K562 (cell line): ENCODE measurements around the gene PGBD1. TPM values are rescaled to one million over a fixed set of nuclear protein-coding genes. Genes with fewer than 3 reads are reported as not detected.

Source experiments
- ARHGAP35 ChIP-seq: fragments of 450-650 bp; IDR thresholded peaks from 2 replicates; pipeline ENCODE4 v1.6.1; 2018; ENCODE audit not compliant: partially characterized antibody
- BRCA1 ChIP-seq, 2 experiments: fragments of 450-650 bp in 1 of 2; sonication (generic) in 1 of 2; formaldehyde crosslinking in 1 of 2; IDR thresholded peaks; 2 replicates each; pipeline versions ENCODE4 v1.5.0 to v1.6.1; 2017 to 2020; ENCODE audit warnings: mild to moderate bottlenecking in 1 of 2, missing genetic modification reagents in 1 of 2
- CCAR2 ChIP-seq: fragments of 200-400 bp; formaldehyde crosslinking; IDR thresholded peaks from 2 replicates; pipeline ENCODE4 v1.6.1; 2017; ENCODE audit warnings: mild to moderate bottlenecking, low read depth, low read length
- E2F3 ChIP-seq: fragments of 250-450 bp; sonication (Bioruptor Pico); IDR thresholded peaks from 2 replicates; pipeline ENCODE4 v1.4.0; 2020; ENCODE audit warnings: mild to moderate bottlenecking
- FOXJ2 ChIP-seq: fragments of 200-800 bp; sonication (Bioruptor generic); IDR thresholded peaks from 2 replicates; pipeline ENCODE4 v1.6.1; 2016; ENCODE audit warnings: missing genetic modification characterization, missing compliant biosample characterization
- HLTF ChIP-seq: fragments of 450-650 bp; IDR thresholded peaks from 2 replicates; pipeline ENCODE4 v1.6.1; 2016
- HMGN3 ChIP-seq: IDR thresholded peaks from 2 replicates; pipeline ENCODE4 v1.6.1; 2011; ENCODE audit warnings: borderline replicate concordance, low read depth, mild to moderate bottlenecking, mixed read lengths, low read length; ENCODE audit not compliant: insufficient read length; ENCODE audit errors: extremely low read depth
- HSF4 ChIP-seq: fragments of 250-450 bp; sonication (Bioruptor Pico); IDR thresholded peaks from 2 replicates; pipeline ENCODE4 v2.1.2; 2022; ENCODE audit warnings: mild to moderate bottlenecking, moderate library complexity, borderline replicate concordance
- L3MBTL2 ChIP-seq: fragments of 450-650 bp; IDR thresholded peaks from 2 replicates; pipeline ENCODE4 v1.6.1; 2016; ENCODE audit warnings: mild to moderate bottlenecking, moderate library complexity
- MAFK ChIP-seq: IDR thresholded peaks from 2 replicates; pipeline ENCODE4 v1.6.1; 2011; ENCODE audit warnings: low read length, improper control_type of control experiment
- MITF ChIP-seq: IDR thresholded peaks from 2 replicates; pipeline ENCODE4 v1.6.1; 2014; ENCODE audit warnings: antibody characterized with exemption
- RBM17 ChIP-seq: fragments of 200-400 bp; formaldehyde crosslinking; IDR thresholded peaks from 2 replicates; pipeline ENCODE4 v1.6.1; 2017; ENCODE audit warnings: low read depth, mild to moderate bottlenecking, low read length, borderline replicate concordance
- TEAD4 ChIP-seq, 2 experiments: sonication (generic) in 1 of 2; formaldehyde crosslinking in 1 of 2; IDR thresholded peaks; 2 replicates each; pipeline versions ENCODE4 v1.6.1 to v1.8.0; 2012 to 2022; ENCODE audit warnings: borderline replicate concordance in 1 of 2, inconsistent platforms in 1 of 2, low read length in 1 of 2, mild to moderate bottlenecking in 1 of 2, missing genetic modification reagents in 1 of 2
- ZBTB5 ChIP-seq: fragments of 450-650 bp; IDR thresholded peaks from 2 replicates; pipeline ENCODE4 v1.6.1; 2017; ENCODE audit warnings: antibody characterized with exemption
- ZKSCAN8 ChIP-seq: fragments of 200-800 bp; sonication (Bioruptor generic); IDR thresholded peaks from 2 replicates; pipeline ENCODE4 v1.6.1; 2016; ENCODE audit warnings: missing genetic modification characterization, missing compliant biosample characterization
- ZNF274 ChIP-seq: IDR thresholded peaks from 2 replicates; pipeline ENCODE4 v1.6.1; 2011; ENCODE audit warnings: low read depth, mild to moderate bottlenecking, low read length, moderate library complexity, borderline replicate concordance
- ZNF354B ChIP-seq: fragments of 250-450 bp; sonication (Bioruptor Pico); IDR thresholded peaks from 2 replicates; pipeline ENCODE4 v1.4.0; 2020
- ZNF561 ChIP-seq: fragments of 450-650 bp; formaldehyde crosslinking; conservative IDR thresholded peaks from 2 replicates; pipeline ENCODE4 v1.4.0; 2020; ENCODE audit warnings: mild to moderate bottlenecking, moderate library complexity
- ZNF778 ChIP-seq: fragments of 450-650 bp; formaldehyde crosslinking; IDR thresholded peaks from 2 replicates; pipeline ENCODE4 v1.4.0; 2020; ENCODE audit warnings: mild to moderate bottlenecking, moderate library complexity
- polyA plus RNA-seq, 8 experiments: library from polyadenylated mRNA; depleted of rRNA in 4 of 8; stranded (reverse) in 5 of 8; unstranded in 3 of 8; fragments of >200 nt; fragmentation: Nextera tagmentation in 2 of 8; fragmentation: Illumina TruSeq in 1 of 8; extraction: Ambion mirVana in 2 of 8; extraction: Trizol in 1 of 8; gene quantifications; 2 replicates each; pipeline versions ENCODE4 v1.2.1 to v1.2.3, GENCODE V29; 2011 to 2014; ENCODE audit warnings: inconsistent platforms in 1 of 8, missing spikeins in 1 of 8
- total RNA-seq, 7 experiments: library from RNA; depleted of rRNA in 6 of 7; stranded (reverse); fragments of >200 nt in 6 of 7; fragmentation: Illumina TruSeq in 2 of 7; extraction: Trizol in 2 of 7; gene quantifications; 2 replicates each; pipeline versions ENCODE4 v1.2.1 to v1.2.3, GENCODE V29; 2011 to 2021; ENCODE audit warnings: low replicate concordance in 1 of 7
- TF ChIP-seq, protein P1 (sequence below): fragments of 250-450 bp; sonication (Bioruptor Pico); IDR thresholded peaks from 2 replicates; pipeline ENCODE4 v1.8.0; 2022; ENCODE audit warnings: inconsistent platforms, mild to moderate bottlenecking, moderate library complexity, borderline replicate concordance
- TF ChIP-seq, protein P2 (sequence below): sonication (generic); formaldehyde crosslinking; IDR thresholded peaks from 2 replicates; pipeline ENCODE4 v1.8.0; 2022; ENCODE audit warnings: mild to moderate bottlenecking, missing genetic modification reagents

PGBD1 gene
- total and polyA plus RNA-seq, 9 of the 15 experiments (the other 6 are each of a cell fraction or from before 2014, with no cell fraction given): 3.3 to 9.0 (median 7.3) TPM

GRCh38 chr6:28266962-28267694 is 14.2 kb upstream of the PGBD1 start, which contains the start of gene ZSCAN26 (continued):
- TF ChIP-seq, protein P1, sequence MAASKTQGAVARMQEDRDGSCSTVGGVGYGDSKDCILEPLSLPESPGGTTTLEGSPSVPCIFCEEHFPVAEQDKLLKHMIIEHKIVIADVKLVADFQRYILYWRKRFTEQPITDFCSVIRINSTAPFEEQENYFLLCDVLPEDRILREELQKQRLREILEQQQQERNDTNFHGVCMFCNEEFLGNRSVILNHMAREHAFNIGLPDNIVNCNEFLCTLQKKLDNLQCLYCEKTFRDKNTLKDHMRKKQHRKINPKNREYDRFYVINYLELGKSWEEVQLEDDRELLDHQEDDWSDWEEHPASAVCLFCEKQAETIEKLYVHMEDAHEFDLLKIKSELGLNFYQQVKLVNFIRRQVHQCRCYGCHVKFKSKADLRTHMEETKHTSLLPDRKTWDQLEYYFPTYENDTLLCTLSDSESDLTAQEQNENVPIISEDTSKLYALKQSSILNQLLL (CRISPR knock-in tag): no peak
- TF ChIP-seq MITF: no peak
- no peak for TF ChIP-seq RBM17
- TF ChIP-seq ZNF778: no peak
- no peak for TF ChIP-seq TEAD4 (IDR thresholded peaks at IDR 0.05; ENCODE audit: low read length)
- TF ChIP-seq TEAD4 (CRISPR knock-in tag; IDR thresholded peaks at IDR 0.05; ENCODE audit: borderline replicate concordance): no peak
- no peak for TF ChIP-seq ARHGAP35
- 0 out of 2 replicates have a peak, but pooled peaks have one; percentile 70 for TF ChIP-seq ZNF561 (CRISPR knock-in tag)
- no peak for TF ChIP-seq MAFK
- TF ChIP-seq FOXJ2 (tag): no peak
- 0 out of 2 replicates have a peak, but pooled peaks have one; percentile 63 for TF ChIP-seq E2F3 (CRISPR knock-in tag)
- TF ChIP-seq BRCA1 (IDR thresholded peaks at IDR 0.05): no peak
- no peak for TF ChIP-seq BRCA1 (CRISPR knock-in tag; IDR thresholded peaks at IDR 0.05)
- TF ChIP-seq L3MBTL2: peak; percentile 89
- TF ChIP-seq ZNF274: no peak
- TF ChIP-seq HMGN3: peak; percentile 71
- no peak for TF ChIP-seq HSF4 (CRISPR knock-in tag)
- peak; percentile 81; the same call in 1 of the 2 replicates for TF ChIP-seq HLTF
- 0 out of 2 replicates have a peak, but pooled peaks have one; percentile 38 for TF ChIP-seq ZBTB5
- TF ChIP-seq CCAR2: no peak
- TF ChIP-seq ZKSCAN8 (CRISPR knock-in tag): peak; percentile 50; the same call in 1 of the 2 replicates
- TF ChIP-seq, protein P2, sequence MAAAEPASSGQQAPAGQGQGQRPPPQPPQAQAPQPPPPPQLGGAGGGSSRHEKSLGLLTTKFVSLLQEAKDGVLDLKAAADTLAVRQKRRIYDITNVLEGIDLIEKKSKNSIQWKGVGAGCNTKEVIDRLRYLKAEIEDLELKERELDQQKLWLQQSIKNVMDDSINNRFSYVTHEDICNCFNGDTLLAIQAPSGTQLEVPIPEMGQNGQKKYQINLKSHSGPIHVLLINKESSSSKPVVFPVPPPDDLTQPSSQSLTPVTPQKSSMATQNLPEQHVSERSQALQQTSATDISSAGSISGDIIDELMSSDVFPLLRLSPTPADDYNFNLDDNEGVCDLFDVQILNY (CRISPR knock-in tag): 0 out of 2 replicates have a peak, but pooled peaks have one; percentile 38
- TF ChIP-seq ZNF354B (CRISPR knock-in tag): no peak
